ENCODE measurements around the gene CKMT2. TPM values are rescaled to one million over a fixed set of nuclear protein-coding genes. Genes with fewer than 3 reads are reported as not detected.

Gene CKMT2
- total and polyA plus RNA-seq, 2 of the 4 experiments (the other 2 are of a cell fraction): 0.21 to 0.36 TPM

DNA sequence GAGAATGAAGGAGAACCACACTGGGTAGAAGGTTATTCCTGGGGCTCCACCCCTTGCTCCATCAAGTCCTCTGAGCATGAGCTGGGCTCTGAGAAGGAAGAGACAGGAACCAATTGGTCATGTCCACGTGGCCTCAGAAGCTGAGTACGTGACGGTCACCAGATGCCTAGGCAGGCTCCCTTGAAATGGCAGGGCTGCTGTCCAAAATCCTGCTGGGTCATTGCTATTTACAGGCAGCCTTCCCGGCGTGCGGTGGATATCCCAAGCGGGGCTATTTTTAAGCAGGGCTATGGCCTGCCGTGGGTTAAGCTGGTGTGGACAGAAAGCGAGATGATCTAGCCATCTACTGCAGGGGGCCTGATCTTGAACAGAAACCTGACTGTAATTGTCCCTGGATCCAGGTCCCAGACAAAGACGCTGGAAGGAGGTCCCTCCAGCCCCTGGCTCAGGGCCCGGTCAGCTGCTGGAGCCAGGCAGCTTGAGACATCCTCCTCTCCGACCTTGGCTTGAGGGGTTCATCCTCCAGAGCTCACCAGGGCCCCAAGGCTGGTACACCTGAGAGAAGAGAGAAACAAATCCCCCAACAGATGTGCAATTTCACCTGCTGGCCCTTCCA is 550 bp upstream of the CKMT2 start:
- in situ Hi-C loops (cut with MboI; ENCODE audit: low sequenced_read_pairs): no loop called here
- no peak for DNase-seq
- Histone ChIP-seq H3K9me3 (ENCODE audit: control insufficient read depth, insufficient read depth, low read length) (no peaks in the 10 kb centered on the region), H2BK120ac (ENCODE audit: low read depth, low read length) (no peak overlapping the region), H4K20me1 (ENCODE audit: insufficient read depth, low read length) (no peaks in the 10 kb centered on the region), H3K79me1 (ENCODE audit: low read depth in 1 of 2, low read length in 2 of 2) (no peaks in the 10 kb centered on the region), H2BK5ac (ENCODE audit: low read depth, low read length, poor library complexity, severe bottlenecking) (no peak overlapping the region), H4K91ac (ENCODE audit: insufficient read depth, low read depth, low read length) (no peak overlapping the region), H3K27me3 (ENCODE audit: control insufficient read depth, insufficient read depth, low read length) (no peaks in the 10 kb centered on the region), H2AFZ (replicated peaks; ENCODE audit: low read length, poor library complexity) (peak overlapping the region; percentile 38), H3K56ac (ENCODE audit: extremely low read depth, insufficient read depth, low read length) (no peak overlapping the region), H2BK20ac (ENCODE audit: low read depth, low read length) (no peak overlapping the region), H3K4ac (ENCODE audit: low read depth, low read length) (no peak overlapping the region), H2AK9ac (replicated peaks; ENCODE audit: low read depth, low read length, poor library complexity) (no peak overlapping the region), H2BK15ac (ENCODE audit: low read depth, low read length) (no peak overlapping the region), H3K4me2 (ENCODE audit: low read depth, low read length) (no peak overlapping the region), H2AK5ac (ENCODE audit: low read depth, low read length) (no peak overlapping the region), H3K4me1 (ENCODE audit: control insufficient read depth, insufficient read depth, low read length) (peaks cover 2% of the 10 kb centered on the region; the same call in 1 of the 2 replicates), H3K18ac (ENCODE audit: low read depth, low read length) (no peak overlapping the region), H3K27ac (ENCODE audit: insufficient read depth, low read length) (no peak overlapping the region), H3K4me3 (ENCODE audit: insufficient read depth, low read depth, low read length) (no peak overlapping the region), H4K8ac (ENCODE audit: low read depth in 2 of 2, low read length in 2 of 2) (no peak overlapping the region), H3K9ac (ENCODE audit: low read depth, low read length) (no peak overlapping the region), H3K36me3 (ENCODE audit: control insufficient read depth, insufficient read depth, low read length) (peaks cover 3% of the 10 kb centered on the region; the same call in 1 of the 2 replicates), H3K9me1 (ENCODE audit: insufficient read depth, low read length) (0 out of 2 replicates have a peak, but pooled peaks cover 6% of the 10 kb centered on the region), H3K23ac (ENCODE audit: low read depth, low read length) (no peak overlapping the region), H4K5ac (ENCODE audit: low read depth, low read length) (no peak overlapping the region), H3K14ac (replicated peaks; ENCODE audit: low read depth, low read length) (no peak overlapping the region)
- dilution Hi-C loops (cut with HindIII; ENCODE audit: low sequenced_read_pairs, unreplicated experiment): no loop called here
- WGBS, 2 experiments (ENCODE audit: extremely low coverage in 2 of 2, insufficient read length in 1 of 2): 87% methylated on average over 9 of the region's 12 CpGs; no CpG with 5 or more reads in 1 of the 2 experiments
- no peak; the same call in 1 of the 2 replicates for ATAC-seq (ENCODE audit: low read depth)
- CTCF ChIA-PET: no interaction called here
- POLR2A ChIA-PET (ENCODE audit: unreplicated experiment): interaction anchor here (0.6 kb wide), 1 partner anchor 547 kb away, joined by 7 read pairs; no protein-coding TSS in a partner anchor
- no peak for TF ChIP-seq RCOR1 (IDR thresholded peaks at IDR 0.05; ENCODE audit: insufficient replicate concordance, low read length)
- no peak for TF ChIP-seq CEBPB (IDR thresholded peaks at IDR 0.05; ENCODE audit: low read depth, low read length)
- TF ChIP-seq NFE2L2 (IDR thresholded peaks at IDR 0.05; ENCODE audit: low read depth, low read length): no peak
- TF ChIP-seq MAFK (IDR thresholded peaks at IDR 0.05; ENCODE audit: low read depth, low read length): no peak
- TF ChIP-seq RFX5 (IDR thresholded peaks at IDR 0.05; ENCODE audit: low read depth, low read length): no peak
- no peak for TF ChIP-seq CTCF (conservative IDR thresholded peaks at IDR 0.05; ENCODE audit: low read depth, low read length)
- TF ChIP-seq MXI1 (IDR thresholded peaks at IDR 0.05; ENCODE audit: borderline replicate concordance, low read depth, low read length): no peak
- TF ChIP-seq USF2 (IDR thresholded peaks at IDR 0.05; ENCODE audit: low read depth, low read length): no peak
- TF ChIP-seq RAD21 (IDR thresholded peaks at IDR 0.05; ENCODE audit: low read length): no peak
- TF ChIP-seq FOS (IDR thresholded peaks at IDR 0.05; ENCODE audit: low read depth, low read length): no peak
- no peak for TF ChIP-seq CHD1 (IDR thresholded peaks at IDR 0.05; ENCODE audit: low read depth, low read length)
- TF ChIP-seq MAZ (IDR thresholded peaks at IDR 0.05; ENCODE audit: borderline replicate concordance, low read depth, low read length): no peak
- TF ChIP-seq POLR2A (IDR thresholded peaks at IDR 0.05; ENCODE audit: low read depth, low read length): no peak
- no TSS peak for BruUV-seq (replicated peaks)
- intact Hi-C loops (cut with micrococcal nuclease): no loop called here

All from IMR-90 (cell line).